ENCODE results near the gene STAP1.

- TF ChIP-seq YY1 (IDR thresholded peaks at IDR 0.05; ENCODE audit: insufficient read depth, insufficient read length) (no peak), SUZ12 (IDR thresholded peaks at IDR 0.05; ENCODE audit: extremely low read depth, insufficient read depth, insufficient read length) (no peak)
Measured at GRCh38 chr4:67550451-67550850, 8.1 kb upstream of the STAP1 start.

Measured in NT2/D1 (cell line).